T-helper 17 cell (primary cell): ENCODE measurements around the gene SPATA22. TPM values are rescaled to one million over a fixed set of nuclear protein-coding genes. Genes with fewer than 3 reads are reported as not detected.
"Not testable (repeated sequence)": the region's sequence is repeated elsewhere in the genome, so short reads cannot be mapped to it uniquely, and the experiment has no call there.

Source experiments
- ATAC-seq: fragments of 150-1000 bp; cut with Tn5 transposase; 2 replicates; pipeline ENCODE4 v1.10.0; 2021; ENCODE audit warnings: mild to moderate bottlenecking, moderate library complexity
- DNase-seq, 3 donors: peaks; one replicate each; pipeline versions ENCODE4 v3.0.0 to v3.0.0-alpha.2; 2020 to 2021
- H3K9me3 ChIP-seq: one replicate; pipeline ENCODE4 v1.7.0; 2013; ENCODE audit warnings: low read length, mild to moderate bottlenecking; ENCODE audit not compliant: control insufficient read depth, poor library complexity, severe bottlenecking
- H3K27ac Mint-ChIP-seq: one replicate; pipeline ENCODE4 v1.8.0; 2022; ENCODE audit warnings: mild to moderate bottlenecking, moderate library complexity, mixed read lengths
- H3K27me3 Mint-ChIP-seq: one replicate; pipeline ENCODE4 v1.8.0; 2022; ENCODE audit warnings: mixed read lengths
- H3K36me3 Mint-ChIP-seq: one replicate; pipeline ENCODE4 v1.8.0; 2022; ENCODE audit warnings: low read depth, mixed read lengths
- H3K4me1 Mint-ChIP-seq: one replicate; pipeline ENCODE4 v1.8.0; 2022; ENCODE audit warnings: mild to moderate bottlenecking, mixed read lengths
- H3K4me3 Mint-ChIP-seq: one replicate; pipeline ENCODE4 v1.8.0; 2022; ENCODE audit warnings: mild to moderate bottlenecking, moderate library complexity, mixed read lengths
- total RNA-seq, 4 donors: library from RNA in 2 of 4; stranded (reverse) in 2 of 4; gene quantifications; one replicate each; pipeline ENCODE4 v1.2.3 and lab custom pipeline; 2022 to 2026

Gene SPATA22, protein sequence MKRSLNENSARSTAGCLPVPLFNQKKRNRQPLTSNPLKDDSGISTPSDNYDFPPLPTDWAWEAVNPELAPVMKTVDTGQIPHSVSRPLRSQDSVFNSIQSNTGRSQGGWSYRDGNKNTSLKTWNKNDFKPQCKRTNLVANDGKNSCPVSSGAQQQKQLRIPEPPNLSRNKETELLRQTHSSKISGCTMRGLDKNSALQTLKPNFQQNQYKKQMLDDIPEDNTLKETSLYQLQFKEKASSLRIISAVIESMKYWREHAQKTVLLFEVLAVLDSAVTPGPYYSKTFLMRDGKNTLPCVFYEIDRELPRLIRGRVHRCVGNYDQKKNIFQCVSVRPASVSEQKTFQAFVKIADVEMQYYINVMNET
- under 1 TPM in 1 of 2 donors, not detected in 1; 0.22 TPM for total RNA-seq
- total RNA-seq (lab: John Stamatoyannopoulos, UW): 0.15 to 0.23 reads per million in 2 donors

DNA sequence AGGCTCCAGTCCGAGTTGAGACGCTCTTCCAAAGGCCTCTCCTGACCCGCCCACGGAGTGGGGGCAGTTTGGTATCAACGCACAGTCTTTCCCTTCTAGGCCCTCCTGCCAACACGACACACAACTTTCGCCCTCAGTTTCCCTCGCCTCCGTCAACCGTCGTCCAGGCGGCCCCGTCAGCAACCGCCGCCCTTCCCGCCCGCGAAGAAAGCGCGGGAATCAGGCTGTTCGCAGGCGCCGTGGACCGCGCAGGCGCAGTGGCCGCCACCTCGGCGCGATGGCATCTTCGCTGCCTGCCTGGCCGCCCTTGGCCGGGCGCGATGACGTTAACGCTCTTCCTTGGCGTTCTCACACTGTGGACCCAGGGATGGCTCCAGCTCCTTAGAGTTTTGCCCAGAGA lies at the start of gene SPATA22:
Gene SPATA22, minus strand, starts transcription at position 221 of the 400 bp plus-strand sequence. CDS start 2,494 bp downstream, outside the sequence.
- DNase-seq: no peak
- Mint-ChIP-seq H3K36me3 (no peaks in the 10 kb centered on the region), H3K27me3 (peaks cover 23% of the 10 kb centered on the region), H3K4me1 (peaks cover 4% of the 10 kb centered on the region), H3K4me3 (no peak within 1 kb of the TSS), H3K27ac (no peak within 1 kb of the TSS)
- ATAC-seq: no peak
- H3K9me3 ChIP-seq: no peaks in the 10 kb centered on the region

DNA sequence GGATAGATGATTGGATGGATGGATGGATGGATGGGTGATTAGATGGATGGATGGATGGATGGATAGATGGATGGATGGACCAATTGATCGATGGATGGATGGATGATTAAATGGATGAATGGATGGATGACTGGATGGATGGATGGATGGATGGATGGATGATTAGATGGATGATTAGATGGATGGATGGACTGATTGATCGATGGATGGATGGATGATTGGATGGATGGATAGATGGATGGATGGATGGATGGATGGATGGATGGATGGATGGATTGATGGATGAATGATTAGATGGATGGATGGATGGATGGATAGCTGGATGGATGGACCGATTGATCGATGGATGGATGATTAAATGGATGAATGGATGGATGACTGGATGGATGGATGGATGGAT lies 47.9 kb upstream of the SPATA22 start:
- DNase-seq, ATAC-seq, H3K9me3 ChIP-seq, H3K4me3 Mint-ChIP-seq, H3K4me1 Mint-ChIP-seq, H3K36me3 Mint-ChIP-seq, H3K27ac Mint-ChIP-seq: not testable (repeated sequence)
- peaks cover 12% of the 10 kb centered on the region for H3K27me3 Mint-ChIP-seq

DNA sequence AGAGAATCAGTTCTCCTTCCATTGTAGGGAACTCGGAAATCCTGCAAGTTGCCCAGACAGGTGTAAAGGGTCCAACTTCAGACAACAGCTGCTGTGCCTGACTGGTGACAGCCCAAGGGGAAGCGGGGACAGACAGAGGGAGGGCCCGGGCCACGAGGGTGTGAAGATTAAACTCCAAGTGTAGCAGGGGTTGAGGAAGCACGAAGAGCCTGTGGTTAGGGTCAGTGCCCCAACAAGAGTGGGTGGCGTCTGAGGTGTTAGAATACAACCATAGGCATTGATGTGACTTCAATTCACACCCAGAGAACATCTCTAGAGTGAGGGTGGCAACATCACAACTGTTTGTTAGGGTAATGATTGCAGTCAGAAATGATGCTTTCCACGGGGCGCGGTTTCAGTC lies 43.3 kb upstream of the SPATA22 start:
- no peak for DNase-seq
- Mint-ChIP-seq H3K27me3 (peaks cover 21% of the 10 kb centered on the region), H3K4me3 (no peak overlapping the region), H3K4me1 (no peaks in the 10 kb centered on the region), H3K36me3 (no peaks in the 10 kb centered on the region), H3K27ac (no peak overlapping the region)
- no peaks in the 10 kb centered on the region for H3K9me3 ChIP-seq
- no peak for ATAC-seq

DNA sequence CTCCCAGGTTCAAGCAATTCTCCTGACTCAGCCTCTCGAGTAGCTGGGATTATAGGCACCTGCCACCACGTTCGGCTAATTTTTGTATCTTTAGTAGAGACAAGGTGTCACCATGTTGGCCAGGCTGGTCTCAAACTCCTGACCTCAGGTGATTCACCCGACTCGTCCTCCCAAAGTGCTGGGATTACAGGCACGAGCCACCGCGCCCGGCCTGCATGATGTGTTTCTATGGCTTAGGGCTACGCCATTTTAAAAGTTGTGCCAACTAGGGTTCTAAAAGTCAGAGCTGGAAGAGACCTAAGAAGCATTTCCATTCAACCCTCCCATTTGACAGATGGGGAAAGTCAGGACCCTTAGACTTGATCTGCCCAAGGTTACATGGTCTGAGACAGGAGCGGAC lies 42.5 kb upstream of the SPATA22 start:
- not testable (repeated sequence) for H3K27ac Mint-ChIP-seq, ATAC-seq, H3K4me1 Mint-ChIP-seq

DNA sequence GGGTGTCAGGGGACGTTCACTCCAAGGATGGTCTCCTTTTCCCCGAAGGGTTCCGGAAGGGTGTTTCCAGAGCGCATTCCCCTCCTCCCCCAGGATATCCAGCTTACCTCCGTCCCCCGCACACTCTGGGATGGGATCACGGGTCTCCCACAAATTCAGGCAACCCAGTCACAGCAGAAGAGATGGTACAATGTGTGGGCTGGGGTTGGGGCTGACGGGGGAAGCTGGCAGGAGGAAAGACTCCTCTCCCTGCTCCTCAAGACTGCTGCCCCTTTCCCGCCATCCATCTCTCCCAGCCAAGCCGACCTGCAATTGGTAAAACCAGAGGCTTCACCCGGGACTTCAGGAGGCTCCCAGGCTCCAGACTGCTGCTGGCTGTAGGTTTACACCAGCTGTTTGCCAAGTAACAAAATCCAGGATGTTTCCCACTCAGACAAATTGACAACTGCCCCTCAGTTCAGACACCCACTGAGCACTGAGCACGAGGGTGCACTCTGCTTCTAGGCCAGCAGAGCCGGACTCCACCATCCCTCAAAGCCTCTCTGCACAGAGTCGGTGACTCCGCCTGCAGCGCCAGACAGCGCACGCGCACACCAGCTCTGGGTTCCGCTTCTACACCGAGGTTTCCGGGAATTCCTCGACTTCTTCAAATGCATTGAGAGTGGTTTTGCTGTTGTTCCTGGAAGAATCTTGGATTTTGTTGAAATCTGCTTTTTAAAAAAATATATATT lies 41.9 kb upstream of the SPATA22 start:
- ATAC-seq (no peak), DNase-seq (no peak)
- H3K27ac Mint-ChIP-seq: no peak overlapping the region
- H3K27me3 Mint-ChIP-seq: peaks cover 21% of the 10 kb centered on the region
- H3K4me1 Mint-ChIP-seq: no peaks in the 10 kb centered on the region
- H3K4me3 Mint-ChIP-seq: no peak overlapping the region
- H3K36me3 Mint-ChIP-seq: peaks cover 2% of the 10 kb centered on the region
- H3K9me3 ChIP-seq: no peaks in the 10 kb centered on the region

More for the DNA sequence above, 42.5 kb upstream of the SPATA22 start:
- not testable (repeated sequence) for H3K9me3 ChIP-seq, DNase-seq, H3K4me3 Mint-ChIP-seq, H3K36me3 Mint-ChIP-seq
- peaks cover 21% of the 10 kb centered on the region for H3K27me3 Mint-ChIP-seq

DNA sequence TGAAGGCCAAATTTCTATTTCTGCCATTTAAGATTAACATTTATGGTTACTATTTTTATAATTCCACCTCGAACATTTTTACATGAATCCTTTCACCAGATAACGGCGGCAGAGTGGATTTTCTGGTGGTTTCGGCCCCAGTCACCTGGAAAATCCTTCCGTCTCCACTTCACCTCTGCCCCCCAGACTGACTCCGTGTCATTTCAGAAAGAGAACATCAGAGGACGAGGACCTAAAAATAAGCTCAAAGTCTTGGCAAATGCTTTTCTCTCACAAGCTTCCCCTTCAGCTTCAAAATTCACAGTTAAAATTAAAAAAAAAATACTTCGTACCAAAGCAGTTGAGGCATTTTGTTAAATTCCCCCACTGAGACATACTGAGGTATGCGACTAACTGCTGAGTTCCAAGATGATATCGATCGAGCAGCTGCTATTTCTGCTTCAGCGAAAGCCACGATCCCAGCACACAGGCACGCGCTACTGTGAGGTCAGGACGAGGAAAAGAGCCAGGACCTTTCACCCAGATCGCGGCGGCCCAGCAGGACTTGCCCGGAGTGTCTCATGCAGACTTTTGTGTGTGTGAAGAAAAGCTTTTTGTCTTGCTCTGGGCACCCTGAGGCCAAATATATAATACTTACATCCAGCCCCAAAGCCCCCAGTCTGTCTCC lies 41.0 kb upstream of the SPATA22 start:
- DNase-seq (no peak), ATAC-seq (no peak)
- no peak overlapping the region for H3K4me3 Mint-ChIP-seq
- H3K9me3 ChIP-seq: no peaks in the 10 kb centered on the region
- H3K27ac Mint-ChIP-seq: no peak overlapping the region
- peaks cover 2% of the 10 kb centered on the region for H3K36me3 Mint-ChIP-seq
- no peaks in the 10 kb centered on the region for H3K4me1 Mint-ChIP-seq
- peaks cover 21% of the 10 kb centered on the region for H3K27me3 Mint-ChIP-seq

DNA sequence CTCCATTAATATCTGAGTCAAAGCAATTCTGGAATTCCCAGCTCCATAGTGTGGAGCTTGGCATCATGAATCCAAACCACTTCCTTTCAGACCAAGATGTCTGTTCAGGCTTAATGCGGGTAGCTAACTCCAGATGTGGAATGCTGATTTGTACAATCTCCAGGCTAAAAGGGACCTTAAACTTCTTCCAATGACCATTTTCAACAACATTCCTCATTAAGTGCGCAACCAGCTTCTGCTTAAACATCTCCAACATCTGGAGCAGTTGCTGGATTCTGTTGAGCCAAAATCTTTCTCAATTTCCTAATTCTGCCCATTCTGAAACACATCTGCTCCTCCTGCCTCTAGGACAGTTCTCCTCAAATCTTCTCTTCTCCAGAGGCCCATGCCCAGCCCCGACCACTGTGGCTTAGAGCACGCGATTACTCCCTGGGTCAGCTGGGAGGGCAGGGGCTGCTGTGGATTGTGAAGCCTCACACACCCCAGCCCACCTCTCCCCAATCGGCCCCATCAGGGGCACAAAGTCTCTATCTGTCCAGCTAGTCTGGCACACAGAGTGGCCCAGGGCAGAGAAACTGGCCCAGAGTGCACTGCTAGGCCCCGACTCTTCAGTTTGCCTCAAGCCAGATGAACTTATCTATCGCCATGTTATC lies 40.4 kb upstream of the SPATA22 start:
- no peak overlapping the region for H3K27ac Mint-ChIP-seq
- H3K36me3 Mint-ChIP-seq: peaks cover 2% of the 10 kb centered on the region
- no peak overlapping the region for H3K4me3 Mint-ChIP-seq
- no peak for ATAC-seq
- no peak for DNase-seq
- peaks cover 21% of the 10 kb centered on the region for H3K27me3 Mint-ChIP-seq
- H3K9me3 ChIP-seq: no peaks in the 10 kb centered on the region
- H3K4me1 Mint-ChIP-seq: no peaks in the 10 kb centered on the region

DNA sequence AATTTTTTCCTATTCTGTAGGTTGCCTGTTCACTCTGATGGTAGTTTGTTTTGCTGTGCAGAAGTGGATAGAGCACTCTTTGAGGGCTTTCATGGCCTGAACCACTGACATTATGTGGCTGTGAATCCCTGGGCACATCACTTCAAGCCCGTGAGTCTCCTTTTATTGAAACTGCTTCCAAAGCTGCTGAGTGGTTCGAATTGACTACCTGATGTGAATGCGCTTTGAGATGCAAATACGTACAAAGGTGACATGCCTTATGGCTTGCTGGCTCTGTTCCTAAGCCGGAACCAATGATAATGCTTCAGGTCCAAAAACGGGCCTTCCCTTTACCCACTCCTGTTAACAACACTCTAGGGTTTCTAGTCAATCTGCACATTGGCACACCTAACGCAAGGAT lies 38.5 kb upstream of the SPATA22 start:
- Mint-ChIP-seq H3K36me3 (peaks cover 2% of the 10 kb centered on the region), H3K27ac (no peak overlapping the region), H3K27me3 (peaks cover 24% of the 10 kb centered on the region), H3K4me1 (no peaks in the 10 kb centered on the region), H3K4me3 (no peak overlapping the region)
- ATAC-seq: no peak
- no peaks in the 10 kb centered on the region for H3K9me3 ChIP-seq
- DNase-seq: no peak

DNA sequence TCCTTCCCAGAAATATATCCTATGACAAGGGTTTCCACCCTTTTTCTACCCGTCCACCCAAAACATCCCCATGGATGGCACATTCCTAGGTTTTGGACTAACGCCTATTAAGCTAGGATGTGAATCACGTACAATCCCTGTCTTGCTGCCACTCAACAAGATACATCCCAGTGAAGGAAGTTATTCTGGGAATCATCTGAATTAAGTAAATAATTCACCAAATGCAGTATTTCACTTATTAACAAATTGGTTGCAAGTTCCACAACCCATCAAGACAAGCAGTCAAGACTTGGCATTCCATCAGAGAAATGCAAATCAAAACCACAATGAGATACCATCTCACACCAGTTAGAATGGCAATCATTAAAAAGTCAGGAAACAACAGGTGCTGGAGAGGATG lies 36.2 kb upstream of the SPATA22 start:
- no peaks in the 10 kb centered on the region for H3K9me3 ChIP-seq
- no peak for ATAC-seq
- Mint-ChIP-seq H3K27ac (no peak overlapping the region), H3K36me3 (peaks cover 2% of the 10 kb centered on the region), H3K4me1 (no peaks in the 10 kb centered on the region), H3K27me3 (peaks cover 22% of the 10 kb centered on the region), H3K4me3 (no peak overlapping the region)
- DNase-seq: no peak

DNA sequence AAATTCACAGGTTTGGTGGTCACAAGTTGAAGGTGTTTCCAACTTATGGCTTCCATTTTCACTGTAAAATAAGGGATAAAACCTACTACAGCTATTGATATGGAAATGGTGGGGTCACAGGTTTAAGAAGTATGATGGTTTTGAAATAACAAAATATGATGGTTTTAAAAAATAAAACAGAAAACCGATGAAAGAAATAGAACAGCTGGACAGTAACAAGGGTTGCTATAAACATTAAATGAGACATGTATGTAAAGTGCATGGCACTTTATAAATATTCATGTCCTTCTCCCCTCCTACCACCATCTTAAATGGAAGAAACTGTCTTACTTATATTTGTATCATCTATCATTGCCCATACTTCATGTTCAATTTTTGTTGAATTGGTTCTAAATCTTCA lies 35.5 kb upstream of the SPATA22 start:
- H3K4me1 Mint-ChIP-seq: no peaks in the 10 kb centered on the region
- no peaks in the 10 kb centered on the region for H3K9me3 ChIP-seq
- DNase-seq: no peak
- H3K4me3 Mint-ChIP-seq: no peak overlapping the region
- peaks cover 2% of the 10 kb centered on the region for H3K36me3 Mint-ChIP-seq
- H3K27me3 Mint-ChIP-seq: peaks cover 18% of the 10 kb centered on the region
- ATAC-seq: no peak
- H3K27ac Mint-ChIP-seq: no peak overlapping the region

DNA sequence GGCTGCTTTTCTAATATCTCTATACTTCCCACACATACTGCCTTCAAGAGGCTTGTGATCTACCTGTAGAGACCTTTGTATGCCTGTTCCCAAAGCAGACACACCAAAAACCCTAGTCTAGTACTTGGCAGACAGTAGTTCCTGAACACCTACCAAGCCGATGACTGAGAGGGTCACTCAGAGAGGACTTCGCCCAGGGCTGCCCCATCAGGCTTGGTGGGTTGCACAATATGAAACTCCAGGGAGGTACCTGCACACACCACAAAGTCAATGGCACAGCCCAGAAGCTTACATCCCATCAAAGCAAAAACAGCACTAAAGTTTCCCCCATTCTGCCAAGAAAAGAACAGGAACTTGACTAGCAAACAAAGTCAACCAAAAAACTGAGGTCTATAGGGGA lies 34.4 kb upstream of the SPATA22 start:
- no peaks in the 10 kb centered on the region for H3K9me3 ChIP-seq
- ATAC-seq: no peak
- Mint-ChIP-seq H3K27me3 (peaks cover 9% of the 10 kb centered on the region), H3K27ac (no peak overlapping the region), H3K4me1 (no peaks in the 10 kb centered on the region), H3K36me3 (peaks cover 2% of the 10 kb centered on the region), H3K4me3 (no peak overlapping the region)
- no peak for DNase-seq

DNA sequence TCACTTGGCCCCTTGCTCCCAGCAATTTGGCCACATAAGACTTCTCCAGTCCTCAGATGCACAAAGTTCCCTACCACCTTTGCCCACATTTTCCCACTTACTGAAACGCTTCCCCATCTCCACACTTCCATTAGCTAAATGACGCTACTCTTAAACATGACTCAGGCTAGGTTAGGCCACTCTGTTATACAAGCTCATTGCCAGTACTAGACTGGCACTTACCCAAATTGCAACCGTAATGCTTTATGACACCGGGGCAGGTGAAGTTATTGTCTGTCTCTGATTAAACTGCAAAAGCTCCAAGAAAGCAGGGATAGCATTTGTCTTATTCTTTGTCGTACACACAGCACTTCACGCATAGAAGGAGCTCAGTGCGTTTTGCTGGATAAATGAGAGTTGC lies 33.4 kb upstream of the SPATA22 start:
- Mint-ChIP-seq H3K4me1 (no peaks in the 10 kb centered on the region), H3K4me3 (no peak overlapping the region), H3K27me3 (peaks cover 9% of the 10 kb centered on the region), H3K36me3 (peaks cover 2% of the 10 kb centered on the region), H3K27ac (no peak overlapping the region)
- H3K9me3 ChIP-seq: no peaks in the 10 kb centered on the region
- no peak for DNase-seq
- ATAC-seq: no peak

DNA sequence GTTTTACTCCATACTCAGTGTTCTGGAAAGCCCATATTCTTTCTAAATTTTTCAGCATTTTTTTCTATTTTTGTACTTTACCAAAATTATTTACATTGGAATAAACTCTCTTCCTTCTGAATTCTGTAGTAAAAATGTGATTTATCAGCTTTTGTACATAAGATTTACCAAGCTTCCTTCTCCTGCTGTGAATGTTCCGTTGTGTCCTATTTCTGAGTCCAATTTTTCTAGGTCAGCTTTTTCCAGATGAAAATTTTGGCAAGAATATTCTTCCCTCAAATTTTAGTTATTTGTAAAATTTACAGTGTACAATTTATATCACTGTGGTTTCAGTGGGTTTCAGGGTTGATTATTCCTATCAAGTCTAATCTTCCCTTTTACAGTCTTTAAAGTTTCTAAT lies 31.7 kb upstream of the SPATA22 start:
- no peaks in the 10 kb centered on the region for H3K9me3 ChIP-seq
- H3K4me1 Mint-ChIP-seq: no peaks in the 10 kb centered on the region
- ATAC-seq (no peak), DNase-seq (no peak)
- H3K4me3 Mint-ChIP-seq: no peak overlapping the region
- no peaks in the 10 kb centered on the region for H3K36me3 Mint-ChIP-seq
- H3K27me3 Mint-ChIP-seq: peaks cover 9% of the 10 kb centered on the region
- H3K27ac Mint-ChIP-seq: no peak overlapping the region
